GM15510 (cell line): ENCODE results near the gene C6orf141.

ENCODE experiments used
- POLR2A ChIP-seq: IDR thresholded peaks from 3 replicates; pipeline ENCODE4 v1.6.1; 2011; ENCODE audit warnings: borderline replicate concordance; ENCODE audit not compliant: insufficient read length; ENCODE audit errors: extremely low read depth

Gene C6orf141

GRCh38 chr6:49582529-49582928 is 32.1 kb downstream of the C6orf141 start:
- no peak for TF ChIP-seq POLR2A
